GM23338 (cell line): ENCODE measurements around the gene CHAF1B. TPM values are rescaled to one million over a fixed set of nuclear protein-coding genes. Genes with fewer than 3 reads are reported as not detected.

Source experiments
- ATAC-seq: fragments of 200-7000 bp; cut with Tn5 transposase; 3 replicates; pipeline ENCODE4 v1.9.1; 2020
- DNase-seq: peaks from one replicate; pipeline ENCODE4 v3.0.0-alpha.2; 2015; ENCODE audit warnings: low spot score
- H2AFZ ChIP-seq: fragments of 200-600 bp; sonication (generic); 2 replicates; pipeline ENCODE4 v1.8.0; 2016; ENCODE audit warnings: antibody characterized with exemption, mild to moderate bottlenecking, moderate library complexity
- H3F3A ChIP-seq: fragments of 200-600 bp; sonication (generic); replicated peaks from 2 replicates; pipeline ENCODE4 v1.8.0; 2017; ENCODE audit warnings: antibody characterized with exemption, mixed run types, low read depth
- H3K27ac ChIP-seq: fragments of 200-600 bp; sonication (generic); 2 replicates; pipeline ENCODE4 v1.6.1; 2016; ENCODE audit warnings: low read depth
- H3K27me3 ChIP-seq: fragments of 200-600 bp; sonication (generic); 2 replicates; pipeline ENCODE4 v1.8.0; 2016; ENCODE audit warnings: mild to moderate bottlenecking, mixed run types, moderate library complexity; ENCODE audit not compliant: insufficient read depth
- H3K36me3 ChIP-seq: fragments of 200-600 bp; sonication (generic); 2 replicates; pipeline ENCODE4 v1.8.0; 2016; ENCODE audit warnings: mild to moderate bottlenecking; ENCODE audit not compliant: insufficient read depth
- H3K4me1 ChIP-seq: fragments of 200-600 bp; sonication (generic); 2 replicates; pipeline ENCODE4 v1.8.0; 2016; ENCODE audit warnings: mild to moderate bottlenecking, moderate library complexity; ENCODE audit not compliant: insufficient read depth
- H3K4me2 ChIP-seq: fragments of 200-600 bp; sonication (generic); 2 replicates; pipeline ENCODE4 v1.7.1; 2017; ENCODE audit warnings: mixed run types
- H3K4me3 ChIP-seq: fragments of 200-600 bp; sonication (generic); 2 replicates; pipeline ENCODE4 v1.6.1; 2016; ENCODE audit warnings: mixed run types
- H3K79me2 ChIP-seq: fragments of 200-600 bp; sonication (generic); replicated peaks from 2 replicates; pipeline ENCODE4 v1.8.0; 2017; ENCODE audit warnings: mild to moderate bottlenecking; ENCODE audit not compliant: insufficient read depth
- H3K9me2 ChIP-seq: fragments of 200-600 bp; sonication (generic); 2 replicates; pipeline ENCODE4 v1.8.0; 2017; ENCODE audit not compliant: insufficient read depth
- H4K20me1 ChIP-seq: fragments of 200-600 bp; sonication (generic); replicated peaks from 2 replicates; pipeline ENCODE4 v1.8.0; 2017; ENCODE audit warnings: mild to moderate bottlenecking; ENCODE audit not compliant: insufficient read depth
- H3K27ac Mint-ChIP-seq: 2 replicates; pipeline ENCODE4 v1.8.0; 2020; ENCODE audit warnings: inconsistent platforms, mild to moderate bottlenecking, moderate library complexity, mixed read lengths
- H3K27me3 Mint-ChIP-seq: 3 replicates; pipeline ENCODE4 v1.8.0; 2022; ENCODE audit warnings: low read depth, mild to moderate bottlenecking, moderate library complexity, mixed read lengths, inconsistent platforms; ENCODE audit not compliant: insufficient read depth, poor library complexity
- H3K36me3 Mint-ChIP-seq: 3 replicates; pipeline ENCODE4 v1.8.0; 2021; ENCODE audit warnings: low read depth, mild to moderate bottlenecking, inconsistent platforms, moderate library complexity, mixed read lengths
- H3K4me1 Mint-ChIP-seq: 3 replicates; pipeline ENCODE4 v1.8.0; 2020; ENCODE audit warnings: mild to moderate bottlenecking, inconsistent platforms, mixed read lengths
- H3K4me3 Mint-ChIP-seq: 3 replicates; pipeline ENCODE4 v1.8.0; 2021; ENCODE audit warnings: moderate library complexity, mild to moderate bottlenecking, inconsistent platforms, mixed read lengths
- H3K9me3 Mint-ChIP-seq: 3 replicates; pipeline ENCODE4 v1.8.0; 2020; ENCODE audit warnings: moderate library complexity, mild to moderate bottlenecking, inconsistent platforms, mixed read lengths
- CREB1 ChIP-seq: fragments of 250-450 bp; sonication (Bioruptor Pico); IDR thresholded peaks from 2 replicates; pipeline ENCODE4 v1.5.0; 2020; ENCODE audit warnings: low read depth, mild to moderate bottlenecking, moderate library complexity
- ETS1 ChIP-seq: IDR thresholded peaks from 2 replicates; pipeline ENCODE4 v1.6.1; 2016; ENCODE audit warnings: antibody characterized with exemption
- EZH2phosphoT487 ChIP-seq: fragments of 200-600 bp; sonication (generic); IDR thresholded peaks from one replicate; pipeline ENCODE4 v1.8.1; 2018; ENCODE audit warnings: antibody characterized with exemption; ENCODE audit not compliant: unreplicated experiment
- ZNF331 ChIP-seq: fragments of 250-450 bp; sonication (Bioruptor Pico); IDR thresholded peaks from 2 replicates; pipeline ENCODE4 v1.5.0; 2020; ENCODE audit warnings: low read depth, mild to moderate bottlenecking, moderate library complexity
- polyA plus RNA-seq: library from polyadenylated mRNA; unstranded; fragments of >200 nt; fragmentation: Nextera tagmentation; extraction: Ambion mirVana; gene quantifications from 2 replicates; pipeline ENCODE4 v1.2.1, GENCODE V29; 2016
- total RNA-seq: library from RNA; depleted of rRNA; stranded (reverse); fragments of >200 nt; shearing (Covaris generic); gene quantifications from 2 replicates; pipeline ENCODE4 v1.2.3, GENCODE V29; 2014
- TF ChIP-seq, protein P1 (sequence below): IDR thresholded peaks from one replicate; pipeline ENCODE4 v1.6.1; 2018; ENCODE audit warnings: antibody characterized with exemption; ENCODE audit not compliant: unreplicated experiment

Gene CHAF1B
- total and polyA plus RNA-seq, 2 experiments from 2014 or later: 7.9 to 13.1 TPM

GRCh38 chr21:36354918-36355680, 30.1 kb upstream of the CHAF1B start:
- no peaks in the 10 kb centered on the region for H3K4me1 Mint-ChIP-seq
- no peak overlapping the region; the same call in 1 of the 2 replicates for H3K27ac Mint-ChIP-seq
- H3K9me3 Mint-ChIP-seq: no peaks in the 10 kb centered on the region

DNA sequence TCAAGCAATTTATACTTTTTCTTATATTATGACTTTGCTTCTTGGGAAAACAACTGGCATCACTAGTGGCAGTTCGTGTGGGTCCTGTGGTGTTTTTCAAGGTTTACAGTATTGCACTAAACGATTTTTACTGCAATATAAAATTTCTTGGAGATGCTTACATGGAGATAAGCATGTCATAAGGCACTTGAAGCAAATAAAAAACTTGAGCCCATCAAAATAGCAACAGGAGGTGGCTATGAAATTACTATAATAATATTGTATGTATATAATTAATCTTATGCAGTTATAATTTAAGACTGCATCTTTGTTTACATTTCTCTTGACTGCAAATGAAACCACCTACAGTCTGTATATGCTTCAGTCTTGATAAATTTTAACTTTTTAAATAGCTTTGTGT, 29.3 kb upstream of the CHAF1B start:
- no peaks in the 10 kb centered on the region for H3K4me1 Mint-ChIP-seq

More at GRCh38 chr21:36354918-36355680, 30.1 kb upstream of the CHAF1B start:
- TF ChIP-seq ETS1 (no peak), ZNF331 (CRISPR knock-in tag) (no peak), CREB1 (CRISPR knock-in tag) (no peak)
- TF ChIP-seq, protein P1, sequence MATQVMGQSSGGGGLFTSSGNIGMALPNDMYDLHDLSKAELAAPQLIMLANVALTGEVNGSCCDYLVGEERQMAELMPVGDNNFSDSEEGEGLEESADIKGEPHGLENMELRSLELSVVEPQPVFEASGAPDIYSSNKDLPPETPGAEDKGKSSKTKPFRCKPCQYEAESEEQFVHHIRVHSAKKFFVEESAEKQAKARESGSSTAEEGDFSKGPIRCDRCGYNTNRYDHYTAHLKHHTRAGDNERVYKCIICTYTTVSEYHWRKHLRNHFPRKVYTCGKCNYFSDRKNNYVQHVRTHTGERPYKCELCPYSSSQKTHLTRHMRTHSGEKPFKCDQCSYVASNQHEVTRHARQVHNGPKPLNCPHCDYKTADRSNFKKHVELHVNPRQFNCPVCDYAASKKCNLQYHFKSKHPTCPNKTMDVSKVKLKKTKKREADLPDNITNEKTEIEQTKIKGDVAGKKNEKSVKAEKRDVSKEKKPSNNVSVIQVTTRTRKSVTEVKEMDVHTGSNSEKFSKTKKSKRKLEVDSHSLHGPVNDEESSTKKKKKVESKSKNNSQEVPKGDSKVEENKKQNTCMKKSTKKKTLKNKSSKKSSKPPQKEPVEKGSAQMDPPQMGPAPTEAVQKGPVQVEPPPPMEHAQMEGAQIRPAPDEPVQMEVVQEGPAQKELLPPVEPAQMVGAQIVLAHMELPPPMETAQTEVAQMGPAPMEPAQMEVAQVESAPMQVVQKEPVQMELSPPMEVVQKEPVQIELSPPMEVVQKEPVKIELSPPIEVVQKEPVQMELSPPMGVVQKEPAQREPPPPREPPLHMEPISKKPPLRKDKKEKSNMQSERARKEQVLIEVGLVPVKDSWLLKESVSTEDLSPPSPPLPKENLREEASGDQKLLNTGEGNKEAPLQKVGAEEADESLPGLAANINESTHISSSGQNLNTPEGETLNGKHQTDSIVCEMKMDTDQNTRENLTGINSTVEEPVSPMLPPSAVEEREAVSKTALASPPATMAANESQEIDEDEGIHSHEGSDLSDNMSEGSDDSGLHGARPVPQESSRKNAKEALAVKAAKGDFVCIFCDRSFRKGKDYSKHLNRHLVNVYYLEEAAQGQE: no peak
- ATAC-seq: no peak
- Histone ChIP-seq H3F3A (no peaks in the 10 kb centered on the region), H3K79me2 (0 out of 2 replicates have a peak, but pooled peaks cover 9% of the 10 kb centered on the region), H3K4me1 (no peaks in the 10 kb centered on the region), H3K27me3 (no peaks in the 10 kb centered on the region), H4K20me1 (peaks cover 9% of the 10 kb centered on the region; the same call in 1 of the 2 replicates), H3K9me2 (no peaks in the 10 kb centered on the region), H3K36me3 (peaks cover 32% of the 10 kb centered on the region; the same call in 1 of the 2 replicates), H3K4me2 (no peak overlapping the region), H3K27ac (peak overlapping the region; percentile 24; the same call in 1 of the 2 replicates), H2AFZ (no peak overlapping the region), H3K4me3 (no peak overlapping the region)
- DNase-seq: no peak
- H3K4me3 Mint-ChIP-seq: no peak overlapping the region
- peaks cover 1% of the 10 kb centered on the region for H3K27me3 Mint-ChIP-seq
- H3K36me3 Mint-ChIP-seq: peaks cover 41% of the 10 kb centered on the region

More for the DNA sequence above, 29.3 kb upstream of the CHAF1B start:
- Mint-ChIP-seq H3K27ac (no peak overlapping the region), H3K27me3 (peaks cover 1% of the 10 kb centered on the region), H3K4me3 (no peak overlapping the region), H3K36me3 (peaks cover 43% of the 10 kb centered on the region), H3K9me3 (no peaks in the 10 kb centered on the region)
- Histone ChIP-seq H3K4me3 (no peak overlapping the region), H3K27ac (no peak overlapping the region), H3K4me1 (no peaks in the 10 kb centered on the region), H3K36me3 (peaks cover 31% of the 10 kb centered on the region), H2AFZ (no peak overlapping the region), H3K79me2 (0 out of 2 replicates have a peak, but pooled peaks cover 9% of the 10 kb centered on the region), H3F3A (no peaks in the 10 kb centered on the region), H4K20me1 (peaks cover 9% of the 10 kb centered on the region; the same call in 1 of the 2 replicates), H3K4me2 (no peak overlapping the region), H3K9me2 (no peaks in the 10 kb centered on the region), H3K27me3 (no peaks in the 10 kb centered on the region)
- DNase-seq (no peak), ATAC-seq (no peak)
- TF ChIP-seq ZNF331 (CRISPR knock-in tag) (no peak), EZH2phosphoT487 (no peak)
